ENCODE results near the gene STK4.

The STK4 gene

GRCh38 chr20:45087097-45087790 lies 120.9 kb downstream of the STK4 start:
- no peak for DNase-seq (ENCODE audit: low spot score)

- no peak for DNase-seq (ENCODE audit: low spot score)
Measured at GRCh38 chr20:45087814-45088213, 121.5 kb downstream of the STK4 start.

- DNase-seq (ENCODE audit: low spot score), result peak; percentile 55
Measured at GRCh38 chr20:45088247-45088646, 121.9 kb downstream of the STK4 start.

DNA sequence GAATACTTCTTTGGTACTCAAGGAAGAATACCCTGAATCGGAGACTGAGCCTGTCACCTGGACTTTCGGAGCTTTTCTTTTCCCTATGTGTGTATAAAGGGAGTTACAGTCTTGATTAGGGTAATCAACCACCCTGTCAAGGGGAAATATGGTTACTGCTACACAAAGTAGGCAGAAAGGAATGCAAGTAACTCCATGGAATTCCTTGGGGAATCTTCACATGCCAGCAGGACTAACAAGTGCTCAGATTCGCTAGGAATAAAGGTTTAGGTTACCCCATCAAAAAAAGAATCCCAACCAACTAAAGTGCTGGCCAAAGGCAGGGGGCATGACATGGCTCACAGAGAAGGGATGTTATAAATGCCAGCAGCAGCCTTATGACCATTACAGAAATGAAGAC lies 124.2 kb downstream of the STK4 start:
- DNase-seq (ENCODE audit: low spot score), result no peak

GRCh38 chr20:45091366-45091765 lies 125.1 kb downstream of the STK4 start:
- no peak for DNase-seq (ENCODE audit: low spot score)

DNA sequence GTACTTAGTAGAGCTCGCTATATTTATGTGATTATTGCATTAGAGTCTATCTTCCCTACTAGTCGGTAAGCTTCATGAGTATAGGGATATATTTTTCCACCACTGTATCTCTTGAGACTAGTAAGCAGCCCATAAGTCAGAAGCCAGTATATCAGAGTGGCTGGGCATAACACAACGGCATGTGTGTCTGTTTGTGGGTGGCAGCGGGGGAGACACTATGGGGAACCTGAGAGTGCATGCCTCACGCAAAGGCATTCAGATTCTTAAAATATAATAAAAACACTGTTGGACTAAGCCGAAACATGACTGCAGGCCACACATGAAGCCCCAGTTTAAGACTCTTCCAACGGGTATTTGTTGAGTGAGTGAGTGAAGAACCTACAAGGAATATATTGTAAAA lies 126.6 kb downstream of the STK4 start:
- no peak for DNase-seq (ENCODE audit: low spot score)

DNA sequence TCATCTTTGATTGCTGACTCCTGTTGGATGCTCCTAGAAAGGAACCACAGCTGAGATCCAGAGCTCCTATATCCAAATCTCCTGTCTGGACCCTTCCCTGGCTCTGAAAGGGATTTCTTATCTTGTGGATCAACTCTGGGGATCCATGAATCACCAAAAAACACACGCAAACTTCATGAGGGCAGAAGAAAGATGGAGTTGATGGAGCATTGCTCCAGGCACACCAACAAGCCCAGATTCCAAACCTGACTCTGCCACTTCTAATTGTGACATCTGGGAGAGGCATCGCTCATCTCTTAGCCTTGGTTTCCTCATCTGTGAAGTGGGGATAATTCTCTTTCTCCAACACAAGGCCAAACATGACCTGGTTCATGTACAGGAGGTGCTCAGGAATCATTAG lies 127.9 kb downstream of the STK4 start:
- no peak for DNase-seq (ENCODE audit: low spot score)

DNA sequence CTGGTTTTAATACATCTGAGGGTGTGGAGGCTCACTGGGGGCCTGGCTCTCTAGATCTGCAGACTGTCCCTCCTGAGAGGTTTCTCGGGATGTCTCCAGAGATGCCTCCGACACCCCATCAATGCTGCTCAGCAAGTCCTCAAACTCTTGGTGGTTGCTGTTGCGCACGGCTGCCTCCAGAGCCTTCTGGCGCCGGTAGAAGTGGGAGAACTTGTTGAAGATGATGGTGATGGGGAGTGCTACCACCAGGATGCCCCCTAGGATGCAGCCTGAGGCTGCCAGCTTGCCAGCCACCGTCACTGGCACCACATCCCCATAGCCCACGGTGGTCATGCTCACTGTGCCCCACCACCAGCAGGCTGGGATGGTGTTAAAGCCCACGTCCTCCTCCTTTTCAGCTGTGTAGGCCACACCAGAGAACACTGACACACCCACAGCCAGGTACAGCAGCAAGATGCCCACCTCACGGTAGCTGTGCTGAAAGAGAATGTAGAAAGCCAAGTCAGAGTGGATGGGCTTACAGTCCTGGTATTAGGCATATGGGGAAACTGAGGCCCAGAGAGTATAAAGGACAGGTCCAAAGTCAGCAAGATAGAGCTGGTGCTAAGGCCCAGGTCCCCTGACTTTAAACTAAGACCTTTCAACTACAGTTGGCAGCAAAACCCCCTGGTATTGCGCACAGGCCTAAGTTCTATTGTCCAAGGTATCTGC lies 128.7 kb downstream of the STK4 start:
- no peak for DNase-seq (ENCODE audit: low spot score)

GRCh38 chr20:45095805-45096238 lies 129.5 kb downstream of the STK4 start:
- DNase-seq (ENCODE audit: low spot score), result peak; percentile 73

GRCh38 chr20:45096781-45097180 lies 130.5 kb downstream of the STK4 start:
- no peak for DNase-seq (ENCODE audit: low spot score)

- no peak for DNase-seq (ENCODE audit: low spot score)
Measured at GRCh38 chr20:45097485-45098102, 131.3 kb downstream of the STK4 start.

DNA sequence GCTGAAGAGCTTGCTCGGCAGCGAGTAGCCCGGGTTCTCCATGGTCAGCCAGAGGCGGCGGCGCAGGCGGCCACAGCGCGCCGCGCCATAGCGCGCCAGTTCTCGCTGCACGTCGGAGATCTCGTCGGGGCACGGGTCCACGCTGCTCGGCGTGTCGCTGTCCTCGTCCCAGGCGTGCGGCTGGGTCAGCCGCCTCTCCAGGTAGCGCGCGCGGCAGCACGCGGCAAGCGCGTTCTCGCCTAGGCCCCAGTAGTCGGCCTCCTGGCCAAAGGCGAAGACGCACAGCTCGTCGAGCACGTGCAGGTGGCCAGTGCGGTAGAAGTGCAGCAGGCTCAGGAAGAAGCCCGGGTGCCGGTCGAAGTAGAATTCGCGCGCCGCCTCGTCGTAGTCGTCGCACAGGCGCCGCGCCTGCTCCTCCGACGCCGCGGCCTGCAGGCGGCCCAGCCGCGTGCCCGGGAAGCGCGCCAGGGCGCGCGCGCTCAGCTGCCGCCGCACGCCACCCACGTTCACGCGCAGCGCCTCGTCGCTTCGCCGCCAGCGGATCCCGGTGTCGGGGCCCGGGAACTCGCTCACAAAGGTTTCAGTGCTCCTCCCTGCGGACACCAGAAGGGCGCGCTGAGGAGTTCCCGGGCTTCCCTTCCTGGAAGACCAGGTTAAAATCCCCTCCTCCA lies 131.9 kb downstream of the STK4 start:
- no peak for DNase-seq (ENCODE audit: low spot score)

- peak; percentile 52 for DNase-seq (ENCODE audit: low spot score)
Measured at GRCh38 chr20:45100563-45101245, 134.4 kb downstream of the STK4 start, which contains the start of gene KCNS1. TSS of gene KCNS1 (minus strand) at chr20:45101127. CDS start at chr20:45099236, 1,891 bp downstream.

DNA sequence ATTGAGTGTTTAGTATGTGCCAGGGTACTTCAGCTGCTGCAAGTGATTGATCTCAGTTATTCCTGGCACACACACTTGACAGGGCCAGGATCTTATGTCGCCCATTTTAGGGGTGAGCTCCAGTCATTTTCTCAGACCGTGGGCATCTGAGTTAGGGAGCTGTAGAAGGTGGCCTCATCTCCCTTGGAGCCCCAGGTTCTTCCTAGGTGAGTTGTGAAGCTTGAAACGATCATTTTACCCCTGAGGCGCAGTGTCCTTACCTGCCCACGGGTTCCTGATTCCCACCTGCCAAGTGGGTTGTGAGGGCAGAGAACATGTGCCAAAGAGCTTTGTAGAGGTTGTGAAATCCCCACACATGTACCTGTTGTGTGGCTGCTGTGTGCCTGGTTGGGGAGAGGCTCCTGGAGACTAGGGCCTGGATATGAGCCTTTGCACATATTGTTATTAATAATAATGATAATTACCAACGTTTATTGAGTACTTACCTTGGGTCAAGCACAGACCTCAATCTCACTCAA lies 135.1 kb downstream of the STK4 start:
- DNase-seq (ENCODE audit: low spot score), result no peak

GRCh38 chr20:45103072-45103471 lies 136.8 kb downstream of the STK4 start:
- no peak for DNase-seq (ENCODE audit: low spot score)

- DNase-seq (ENCODE audit: low spot score), result no peak
Measured at GRCh38 chr20:45104786-45105185, 138.5 kb downstream of the STK4 start.

GRCh38 chr20:45105317-45105716 lies 139.0 kb downstream of the STK4 start:
- DNase-seq (ENCODE audit: low spot score), result no peak

DNA sequence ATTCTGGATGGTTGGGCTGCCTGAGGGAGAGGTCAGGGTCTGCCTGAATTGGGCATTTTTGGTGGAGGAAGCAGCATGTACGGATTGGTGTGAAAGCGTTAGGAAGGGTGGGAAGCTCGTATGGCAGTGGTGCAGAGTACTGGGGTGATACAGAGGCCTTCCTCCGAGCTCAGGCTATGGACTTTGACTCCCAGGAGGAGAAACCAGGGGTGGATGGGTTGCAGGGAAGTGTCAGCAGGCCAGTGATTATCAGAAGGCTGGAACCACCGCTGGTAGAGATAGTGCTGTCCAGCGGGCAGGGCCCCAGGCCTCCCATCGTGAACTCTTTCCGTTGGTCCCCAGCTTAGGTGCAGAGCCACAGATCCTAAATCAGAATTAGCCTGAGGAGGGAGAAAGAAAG lies 143.3 kb downstream of the STK4 start:
- DNase-seq (ENCODE audit: low spot score), result no peak

- no peak for DNase-seq (ENCODE audit: low spot score)
Measured at GRCh38 chr20:45110301-45110700, 144.0 kb downstream of the STK4 start.

- DNase-seq (ENCODE audit: low spot score), result no peak
Measured at GRCh38 chr20:45111285-45111684, 145.0 kb downstream of the STK4 start.

GRCh38 chr20:45111799-45112471 lies 145.6 kb downstream of the STK4 start:
- no peak for DNase-seq (ENCODE audit: low spot score)

Data from AG08396 (cell line).